SK-N-SH (cell line): ENCODE data around the gene UROD.

Source experiments
- CHD2 ChIP-seq: fragments of 150-350 bp; IDR thresholded peaks from 2 replicates; pipeline ENCODE4 v1.6.1; 2018; ENCODE audit warnings: low read length; ENCODE audit not compliant: partially characterized antibody
- CTCF ChIP-seq: fragments of 200-600 bp; sonication (generic); IDR thresholded peaks from 2 replicates; pipeline ENCODE4 v1.6.1; 2017; ENCODE audit warnings: antibody characterized with exemption, mild to moderate bottlenecking, moderate library complexity
- EP300 ChIP-seq, 2 experiments: IDR thresholded peaks; 2 replicates each; pipeline versions ENCODE4 v1.4.0 to v1.6.1; 2012; ENCODE audit warnings: borderline replicate concordance in 1 of 2, low read depth in 1 of 2, low read length in 1 of 2
- GABPA ChIP-seq: IDR thresholded peaks from 2 replicates; pipeline ENCODE4 v1.4.0; 2012; ENCODE audit warnings: low read depth, mild to moderate bottlenecking
- MXI1 ChIP-seq: IDR thresholded peaks from 2 replicates; pipeline ENCODE4 v1.6.1; 2012; ENCODE audit warnings: mild to moderate bottlenecking, low read depth, low read length, improper control_type of control experiment
- SIN3A ChIP-seq: IDR thresholded peaks from 2 replicates; pipeline ENCODE4 v1.6.1; 2012; ENCODE audit warnings: low read depth, mild to moderate bottlenecking, low read length, moderate library complexity, borderline replicate concordance
- SMC3 ChIP-seq: IDR thresholded peaks from 2 replicates; pipeline ENCODE4 v1.6.1; 2012; ENCODE audit warnings: low read depth, low read length, improper control_type of control experiment
- TF ChIP-seq, protein P1 (sequence below): fragments of 150-350 bp; IDR thresholded peaks from 2 replicates; pipeline ENCODE4 v1.6.1; 2017; ENCODE audit warnings: antibody characterized with exemption, low read length, low read depth, borderline replicate concordance

DNA sequence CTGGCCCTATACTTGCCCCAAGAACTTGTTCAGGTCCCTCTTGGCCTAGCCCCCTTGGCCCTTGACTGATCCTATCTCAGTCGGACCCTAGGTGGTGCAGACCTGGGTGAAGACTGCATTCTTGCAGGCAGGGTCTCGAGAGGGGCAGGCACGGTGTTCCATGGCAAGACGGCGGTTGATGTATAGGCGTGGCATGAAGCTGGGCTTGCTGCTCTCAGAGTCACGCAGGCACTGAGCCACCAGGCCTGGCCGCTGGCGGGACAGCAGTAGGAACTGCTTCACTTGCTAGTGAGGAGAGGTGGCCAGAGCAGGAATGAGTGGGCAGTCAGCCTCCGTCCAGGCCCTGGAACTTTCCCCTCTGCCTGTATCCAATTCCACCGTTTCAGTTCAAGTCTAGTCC lies 4.7 kb upstream of the UROD start:
- TF ChIP-seq, protein P1, sequence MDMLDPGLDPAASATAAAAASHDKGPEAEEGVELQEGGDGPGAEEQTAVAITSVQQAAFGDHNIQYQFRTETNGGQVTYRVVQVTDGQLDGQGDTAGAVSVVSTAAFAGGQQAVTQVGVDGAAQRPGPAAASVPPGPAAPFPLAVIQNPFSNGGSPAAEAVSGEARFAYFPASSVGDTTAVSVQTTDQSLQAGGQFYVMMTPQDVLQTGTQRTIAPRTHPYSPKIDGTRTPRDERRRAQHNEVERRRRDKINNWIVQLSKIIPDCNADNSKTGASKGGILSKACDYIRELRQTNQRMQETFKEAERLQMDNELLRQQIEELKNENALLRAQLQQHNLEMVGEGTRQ, result no peak
- no peak for TF ChIP-seq GABPA
- no peak for TF ChIP-seq CHD2
- TF ChIP-seq EP300 (IDR thresholded peaks at IDR 0.05; ENCODE audit: borderline replicate concordance in 1 of 2, low read depth in 1 of 2, low read length in 1 of 2), result no peak
- TF ChIP-seq CTCF, result no peak
- TF ChIP-seq SIN3A, result no peak
- TF ChIP-seq MXI1, result no peak
- no peak for TF ChIP-seq SMC3
